Skin epidermis (tissue), 12 donors: ENCODE measurements around the gene RTEL1.
A peak's percentile ranks its signal among the peaks of the same experiment; 100 is the strongest.

Experiments used
- H3K27ac ChIP-seq, 21 experiments: fragments of 200-600 bp; sonication (generic) in 11 of 21; one replicate each; pipeline ENCODE4 v1.5.0; 2020; ENCODE audit warnings: mild to moderate bottlenecking in 3 of 21, inconsistent platforms in 2 of 21, moderate library complexity in 2 of 21
- H3K4me3 ChIP-seq, 7 experiments: fragments of 200-600 bp; sonication (generic) in 2 of 7; one replicate each; pipeline ENCODE4 v1.5.0; 2020; ENCODE audit warnings: inconsistent platforms in 2 of 7, mild to moderate bottlenecking in 2 of 7, moderate library complexity in 1 of 7

RTEL1 gene

GRCh38 chr20:63732118-63733095, 74.3 kb downstream of the RTEL1 start:
- Histone ChIP-seq H3K4me3 (no peak overlapping the region), H3K27ac (no peak overlapping the region)

DNA sequence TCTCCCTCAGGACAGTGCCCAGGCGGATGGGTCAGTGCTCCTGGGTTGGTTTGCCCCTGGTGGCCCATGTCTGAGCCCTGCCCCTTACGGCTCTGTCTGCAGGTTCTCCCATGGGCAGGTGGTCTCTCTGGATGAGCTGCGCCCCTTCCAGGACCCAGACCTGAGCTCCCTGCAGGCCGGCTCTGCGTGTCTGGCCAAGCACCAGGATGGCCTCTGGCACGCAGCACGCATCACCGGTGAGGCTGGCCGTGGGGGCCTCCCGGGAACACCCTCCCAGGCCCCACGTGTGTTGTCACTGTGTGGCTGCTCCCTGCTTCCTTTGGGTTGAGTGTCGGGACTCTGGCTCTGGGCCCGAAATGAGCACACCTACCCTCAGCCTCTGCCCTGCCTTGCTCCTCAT, 75.0 kb downstream of the RTEL1 start:
- H3K4me3 ChIP-seq, result no peak overlapping the region
- H3K27ac ChIP-seq, result no peak overlapping the region

DNA sequence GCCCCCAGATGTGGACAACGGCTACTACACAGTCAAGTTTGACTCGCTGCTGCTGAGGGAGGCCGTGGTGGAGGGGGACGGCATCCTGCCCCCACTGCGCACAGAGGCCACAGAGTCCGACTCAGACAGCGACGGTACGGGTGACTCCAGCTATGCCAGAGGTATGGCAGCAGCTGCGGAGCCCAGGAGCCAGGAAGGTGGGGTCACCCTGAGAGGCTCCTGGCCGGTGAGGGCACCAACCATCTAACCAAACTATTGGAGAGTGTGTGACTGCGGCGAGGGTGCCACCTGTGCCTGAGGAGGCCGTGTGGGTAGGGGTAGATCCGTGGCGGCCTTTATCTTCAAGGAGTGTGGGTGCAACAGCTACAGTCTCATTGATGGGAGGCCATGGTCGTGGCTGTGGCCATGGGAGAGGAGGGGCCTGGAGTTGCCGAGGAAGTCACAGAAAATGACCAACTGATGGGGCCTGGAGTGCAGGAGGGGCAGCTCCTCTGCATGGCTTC, 75.5 kb downstream of the RTEL1 start:
- H3K27ac ChIP-seq, result no peak overlapping the region
- no peak overlapping the region for H3K4me3 ChIP-seq

DNA sequence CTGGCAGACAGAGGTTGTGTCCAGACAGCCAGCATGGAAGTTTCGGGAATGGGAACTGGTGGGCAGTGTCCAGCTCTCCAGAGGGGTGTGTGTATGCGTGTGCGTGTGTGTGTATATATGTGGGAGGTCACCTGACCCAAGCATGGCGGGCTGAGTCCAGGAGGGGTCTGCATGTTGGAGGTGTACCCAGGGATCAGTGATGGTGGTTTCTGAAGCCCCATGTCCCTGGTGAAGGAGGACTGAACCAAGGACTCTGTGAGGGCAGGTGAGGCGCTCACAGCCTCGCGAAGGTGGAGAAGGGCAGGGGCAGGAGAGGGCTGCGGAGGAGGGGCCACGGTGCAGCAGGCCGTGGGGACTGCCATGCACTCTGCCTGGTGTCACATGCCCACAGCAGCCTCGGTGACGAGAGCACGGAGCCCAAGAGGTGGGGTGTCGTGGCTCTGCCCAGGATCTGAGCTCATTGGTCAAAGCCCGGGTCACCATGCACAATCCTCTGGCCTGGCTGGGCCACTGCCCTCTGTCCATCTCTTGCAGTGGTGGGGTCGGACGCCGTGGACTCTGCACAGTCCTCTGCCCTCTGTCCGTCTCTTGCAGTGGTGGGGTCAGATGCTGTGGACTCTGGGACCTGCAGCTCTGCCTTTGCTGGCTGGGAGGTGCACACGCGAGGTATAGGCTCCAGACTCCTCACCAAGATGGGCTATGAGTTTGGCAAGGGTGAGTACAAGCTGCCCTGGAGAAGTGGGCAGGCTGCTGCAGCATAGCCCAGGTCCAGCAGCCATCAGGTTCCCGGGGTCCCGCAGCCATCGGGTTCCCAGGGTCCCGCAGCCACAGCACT, 76.2 kb downstream of the RTEL1 start:
- Histone ChIP-seq H3K27ac (no peak overlapping the region), H3K4me3 (no peak overlapping the region)

DNA sequence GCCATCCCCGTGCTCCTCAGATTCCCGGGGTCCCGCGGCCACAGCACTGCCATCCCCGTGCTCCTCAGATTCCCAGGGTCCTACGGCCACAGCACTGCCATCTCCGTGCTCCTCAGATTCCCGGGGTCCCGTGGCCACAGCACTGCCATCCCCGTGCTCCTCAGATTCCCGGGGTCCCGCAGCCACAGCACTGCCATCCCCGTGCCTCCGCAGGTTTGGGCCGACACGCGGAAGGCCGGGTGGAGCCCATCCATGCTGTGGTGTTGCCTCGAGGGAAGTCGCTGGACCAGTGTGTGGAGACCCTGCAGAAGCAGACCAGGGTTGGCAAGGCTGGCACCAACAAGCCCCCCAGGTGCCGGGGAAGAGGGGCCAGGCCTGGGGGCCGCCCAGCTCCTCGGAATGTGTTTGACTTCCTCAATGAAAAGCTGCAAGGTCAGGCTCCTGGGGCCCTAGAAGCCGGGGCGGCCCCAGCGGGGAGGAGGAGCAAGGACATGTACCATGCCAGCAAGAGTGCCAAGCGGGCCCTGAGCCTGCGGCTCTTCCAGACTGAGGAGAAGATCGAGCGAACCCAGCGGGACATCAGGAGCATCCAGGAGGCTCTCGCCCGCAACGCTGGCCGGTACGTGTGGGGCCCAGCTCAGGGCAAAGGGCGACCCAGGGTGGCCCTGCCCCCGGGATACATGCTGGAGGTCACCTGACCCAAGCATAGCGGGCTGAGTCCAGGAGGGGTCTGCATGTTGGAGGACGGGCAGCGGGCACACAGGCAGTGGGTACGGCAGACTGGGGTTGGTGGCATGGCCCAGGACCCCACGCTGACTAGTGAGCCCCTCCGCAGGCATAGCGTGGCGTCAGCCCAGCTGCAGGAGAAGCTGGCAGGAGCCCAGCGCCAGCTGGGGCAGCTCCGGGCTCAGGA, 77.1 kb downstream of the RTEL1 start:
- no peak overlapping the region for H3K4me3 ChIP-seq
- peak overlapping the region in 3 of 21 experiments; percentile 20 to 94 (median 85) for H3K27ac ChIP-seq

GRCh38 chr20:63735859-63736718, 78.0 kb downstream of the RTEL1 start, which contains the start of gene LIME1:
Gene LIME1, plus strand, starts transcription at chr20:63736664. Its CDS starts 886 bp downstream, at chr20:63737550.
- Histone ChIP-seq H3K27ac (peak within 1 kb of the TSS; percentile 6 to 94 (median 68)), H3K4me3 (peak within 1 kb of the TSS; percentile 32 to 53 (median 41))

- Histone ChIP-seq H3K27ac (peak overlapping the region; percentile 6 to 94 (median 68)), H3K4me3 (peak overlapping the region; percentile 32 to 53 (median 41))
Measured at GRCh38 chr20:63736893-63737694, 79.0 kb downstream of the RTEL1 start.

- H3K27ac ChIP-seq, result peak overlapping the region in 19 of 21 experiments; percentile 6 to 94 (median 68)
Measured at GRCh38 chr20:63737695-63737944, 79.5 kb downstream of the RTEL1 start.

GRCh38 chr20:63737945-63738686, 80.0 kb downstream of the RTEL1 start:
- peak overlapping the region; percentile 32 to 53 (median 41) for H3K4me3 ChIP-seq
- peak overlapping the region in 20 of 21 experiments; percentile 6 to 94 (median 75) for H3K27ac ChIP-seq

More at GRCh38 chr20:63737695-63737944, 79.5 kb downstream of the RTEL1 start:
- H3K4me3 ChIP-seq, result peak overlapping the region; percentile 32 to 53 (median 41)

GRCh38 chr20:63738687-63739129, 80.6 kb downstream of the RTEL1 start:
- Histone ChIP-seq H3K4me3 (peak overlapping the region; percentile 32 to 53 (median 41)), H3K27ac (peak overlapping the region; percentile 19 to 94 (median 81))

DNA sequence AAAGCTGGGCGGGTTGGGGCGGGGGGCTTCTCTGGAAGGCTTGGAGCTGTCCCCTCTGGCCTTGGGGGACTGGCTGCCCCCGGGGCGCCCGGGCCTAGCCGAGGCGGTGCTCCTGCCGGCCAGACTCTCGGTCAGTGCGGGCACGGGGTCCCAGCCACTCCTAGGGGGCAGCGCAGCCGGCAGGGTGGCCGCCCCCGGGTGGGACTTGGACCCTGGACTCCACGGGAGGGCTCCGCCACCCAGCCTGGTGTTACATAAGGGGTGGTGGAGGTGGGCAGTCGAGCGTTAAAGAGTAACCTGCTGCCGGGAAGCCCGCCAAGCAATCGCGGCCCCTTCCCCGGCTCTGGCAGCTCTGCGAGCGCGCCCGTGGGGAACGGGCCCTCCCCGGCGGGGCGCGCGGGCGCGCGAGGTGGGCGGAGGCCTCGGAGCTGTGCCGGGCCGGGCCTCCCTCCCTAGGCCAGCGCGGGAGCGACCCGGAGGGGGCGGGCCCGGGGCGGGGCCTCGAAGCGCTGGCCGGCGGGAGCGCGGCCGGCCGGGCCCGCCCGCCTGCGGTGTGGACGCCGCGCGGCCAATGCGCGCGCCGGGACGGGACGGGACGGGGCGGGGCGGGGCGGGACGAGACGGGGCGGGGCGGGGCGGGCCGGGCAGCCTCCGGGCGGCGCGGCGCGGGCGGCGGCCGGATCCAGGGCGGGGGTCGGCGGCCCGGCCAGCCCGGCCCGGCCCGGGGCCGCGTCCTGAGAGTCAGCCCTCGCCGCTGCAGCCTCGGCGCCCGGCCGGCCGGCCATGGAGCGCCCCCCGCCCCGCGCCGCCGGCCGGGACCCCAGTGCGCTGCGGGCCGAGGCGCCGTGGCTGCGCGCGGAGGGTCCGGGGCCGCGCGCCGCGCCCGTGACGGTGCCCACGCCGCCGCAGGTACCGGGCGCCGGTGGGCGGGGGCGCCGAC, 81.3 kb downstream of the RTEL1 start, which contains the start of gene SLC2A4RG:
Gene SLC2A4RG (plus strand): TSS at position 647 of the 940 bp plus-strand sequence. CDS start 137 bp downstream, at position 784.
- Histone ChIP-seq H3K27ac (peak within 1 kb of the TSS; percentile 61 to 94 (median 87)), H3K4me3 (peak within 1 kb of the TSS; percentile 53 to 75 (median 62))

GRCh38 chr20:63740070-63740626, 82.0 kb downstream of the RTEL1 start:
- peak overlapping the region; percentile 32 to 94 (median 86) for H3K27ac ChIP-seq
- H3K4me3 ChIP-seq, result peak overlapping the region; percentile 53 to 75 (median 62)

DNA sequence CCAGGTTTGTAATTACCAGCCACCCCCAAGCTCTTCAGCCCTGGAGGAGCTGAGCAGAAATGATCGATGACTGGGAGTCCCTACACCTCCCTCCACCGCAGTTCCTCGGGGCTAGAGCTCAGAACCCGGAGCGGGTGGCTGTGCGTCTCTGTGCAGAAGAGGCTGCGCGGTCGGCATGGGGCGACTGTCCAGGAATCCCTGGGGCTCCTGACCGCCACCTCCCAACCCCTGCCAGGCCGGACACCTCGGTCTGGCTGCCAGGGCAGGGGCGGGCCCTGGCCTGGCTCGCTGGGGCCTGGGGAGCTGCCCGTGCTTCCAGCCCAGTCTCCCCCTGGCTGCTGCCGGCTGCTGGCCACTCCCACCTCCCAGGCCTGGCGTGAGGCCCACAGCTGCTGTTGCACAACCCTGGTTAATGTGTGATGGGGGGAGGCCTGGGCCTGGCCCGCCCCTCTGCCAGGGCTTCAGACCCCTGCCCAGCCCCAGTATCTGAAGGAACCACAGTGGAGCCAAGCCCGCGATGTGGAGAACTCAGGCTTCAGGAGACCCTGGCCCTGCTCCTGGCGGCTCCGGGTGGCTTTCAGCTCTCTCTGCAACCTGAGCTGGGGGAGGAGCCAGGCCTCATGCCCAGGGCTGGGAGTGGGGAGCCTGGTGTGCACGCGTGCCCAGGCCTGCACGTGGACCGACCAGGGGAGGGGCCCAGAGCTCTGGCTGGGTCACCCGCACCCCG, 82.7 kb downstream of the RTEL1 start:
- peak overlapping the region; percentile 53 to 75 (median 62) for H3K4me3 ChIP-seq

GRCh38 chr20:63741354-63741675, 83.2 kb downstream of the RTEL1 start:
- peak overlapping the region in 18 of 21 experiments; percentile 1 to 94 (median 86) for H3K27ac ChIP-seq
- peak overlapping the region in 6 of 7 experiments; percentile 53 to 75 (median 62) for H3K4me3 ChIP-seq

More for the DNA sequence above, 82.7 kb downstream of the RTEL1 start:
- H3K27ac ChIP-seq, result peak overlapping the region; percentile 32 to 94 (median 86)
